K562 (cell line): ENCODE results near the gene ACADVL. TPM values are rescaled to one million over a fixed set of nuclear protein-coding genes. Genes with fewer than 3 reads are reported as not detected.

Source experiments
- ARID1B ChIP-seq: fragments of 450-650 bp; IDR thresholded peaks from 2 replicates; pipeline ENCODE4 v1.6.1; 2016; ENCODE audit warnings: antibody characterized with exemption, mild to moderate bottlenecking, inconsistent platforms
- HCFC1 ChIP-seq: IDR thresholded peaks from 2 replicates; pipeline ENCODE4 v1.6.1; 2012; ENCODE audit warnings: low read depth, low read length, improper control_type of control experiment
- MAFG ChIP-seq: fragments of 450-650 bp; conservative IDR thresholded peaks from 2 replicates; pipeline ENCODE4 v1.6.1; 2016; ENCODE audit warnings: missing genetic modification characterization, missing compliant biosample characterization
- MTA2 ChIP-seq: fragments of 450-650 bp; IDR thresholded peaks from 2 replicates; pipeline ENCODE4 v1.6.1; 2016; ENCODE audit warnings: low read depth
- NFIC ChIP-seq: fragments of 450-650 bp; IDR thresholded peaks from 2 replicates; pipeline ENCODE4 v1.6.1; 2017; ENCODE audit warnings: mild to moderate bottlenecking, inconsistent platforms
- RBM17 ChIP-seq: fragments of 200-400 bp; formaldehyde crosslinking; IDR thresholded peaks from 2 replicates; pipeline ENCODE4 v1.6.1; 2017; ENCODE audit warnings: low read depth, mild to moderate bottlenecking, low read length, borderline replicate concordance
- ZNF197 ChIP-seq: fragments of 200-800 bp; sonication (Bioruptor generic); IDR thresholded peaks from 2 replicates; pipeline ENCODE4 v1.6.1; 2016; ENCODE audit warnings: low read depth, missing genetic modification characterization, missing compliant biosample characterization
- ZNF224 ChIP-seq: sonication (generic); formaldehyde crosslinking; IDR thresholded peaks from 2 replicates; pipeline ENCODE4 v1.8.0; 2022; ENCODE audit warnings: mild to moderate bottlenecking, missing genetic modification reagents
- polyA plus RNA-seq, 8 experiments: library from polyadenylated mRNA; depleted of rRNA in 4 of 8; stranded (reverse) in 5 of 8; unstranded in 3 of 8; fragments of >200 nt; fragmentation: Nextera tagmentation in 2 of 8; fragmentation: Illumina TruSeq in 1 of 8; extraction: Ambion mirVana in 2 of 8; extraction: Trizol in 1 of 8; gene quantifications; 2 replicates each; pipeline versions ENCODE4 v1.2.1 to v1.2.3, GENCODE V29; 2011 to 2014; ENCODE audit warnings: inconsistent platforms in 1 of 8, missing spikeins in 1 of 8
- total RNA-seq, 7 experiments: library from RNA; depleted of rRNA in 6 of 7; stranded (reverse); fragments of >200 nt in 6 of 7; fragmentation: Illumina TruSeq in 2 of 7; extraction: Trizol in 2 of 7; gene quantifications; 2 replicates each; pipeline versions ENCODE4 v1.2.1 to v1.2.3, GENCODE V29; 2011 to 2021; ENCODE audit warnings: low replicate concordance in 1 of 7
- TF ChIP-seq, protein P1 (sequence below): fragments of 450-650 bp; IDR thresholded peaks from 2 replicates; pipeline ENCODE4 v1.6.1; 2014; ENCODE audit warnings: low read depth, mild to moderate bottlenecking, moderate library complexity, borderline replicate concordance
- TF ChIP-seq, protein P2 (sequence below), 2 experiments: fragments of 200-800 bp in 1 of 2; sonication (Bioruptor generic) in 1 of 2; sonication (generic) in 1 of 2; formaldehyde crosslinking in 1 of 2; IDR thresholded peaks in 1 of 2; conservative IDR thresholded peaks in 1 of 2; 2 replicates each; pipeline versions ENCODE4 v1.5.0 to v1.6.1; 2016 to 2020; ENCODE audit warnings: missing compliant biosample characterization in 1 of 2, missing genetic modification characterization in 1 of 2, missing genetic modification reagents in 1 of 2
- TF ChIP-seq, protein P3 (sequence below): fragments of 450-650 bp; IDR thresholded peaks from 2 replicates; pipeline ENCODE4 v1.6.1; 2016; ENCODE audit warnings: mild to moderate bottlenecking, moderate library complexity

The ACADVL gene
- total and polyA plus RNA-seq, 9 of the 15 experiments (the other 6 are each of a cell fraction or from before 2014, with no cell fraction given) = 25.5 to 449 (median 214) TPM

- TF ChIP-seq, protein P1, sequence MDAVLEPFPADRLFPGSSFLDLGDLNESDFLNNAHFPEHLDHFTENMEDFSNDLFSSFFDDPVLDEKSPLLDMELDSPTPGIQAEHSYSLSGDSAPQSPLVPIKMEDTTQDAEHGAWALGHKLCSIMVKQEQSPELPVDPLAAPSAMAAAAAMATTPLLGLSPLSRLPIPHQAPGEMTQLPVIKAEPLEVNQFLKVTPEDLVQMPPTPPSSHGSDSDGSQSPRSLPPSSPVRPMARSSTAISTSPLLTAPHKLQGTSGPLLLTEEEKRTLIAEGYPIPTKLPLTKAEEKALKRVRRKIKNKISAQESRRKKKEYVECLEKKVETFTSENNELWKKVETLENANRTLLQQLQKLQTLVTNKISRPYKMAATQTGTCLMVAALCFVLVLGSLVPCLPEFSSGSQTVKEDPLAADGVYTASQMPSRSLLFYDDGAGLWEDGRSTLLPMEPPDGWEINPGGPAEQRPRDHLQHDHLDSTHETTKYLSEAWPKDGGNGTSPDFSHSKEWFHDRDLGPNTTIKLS = peak; percentile 89
- TF ChIP-seq NFIC (no peak), ARID1B (no peak), MAFG (tag) (no peak), ZNF224 (no peak), RBM17 (no peak), ZNF197 (CRISPR knock-in tag) (peak; percentile 90), MTA2 (no peak), HCFC1 (0 out of 2 replicates have a peak, but pooled peaks have one; percentile 99)
- TF ChIP-seq, protein P2, sequence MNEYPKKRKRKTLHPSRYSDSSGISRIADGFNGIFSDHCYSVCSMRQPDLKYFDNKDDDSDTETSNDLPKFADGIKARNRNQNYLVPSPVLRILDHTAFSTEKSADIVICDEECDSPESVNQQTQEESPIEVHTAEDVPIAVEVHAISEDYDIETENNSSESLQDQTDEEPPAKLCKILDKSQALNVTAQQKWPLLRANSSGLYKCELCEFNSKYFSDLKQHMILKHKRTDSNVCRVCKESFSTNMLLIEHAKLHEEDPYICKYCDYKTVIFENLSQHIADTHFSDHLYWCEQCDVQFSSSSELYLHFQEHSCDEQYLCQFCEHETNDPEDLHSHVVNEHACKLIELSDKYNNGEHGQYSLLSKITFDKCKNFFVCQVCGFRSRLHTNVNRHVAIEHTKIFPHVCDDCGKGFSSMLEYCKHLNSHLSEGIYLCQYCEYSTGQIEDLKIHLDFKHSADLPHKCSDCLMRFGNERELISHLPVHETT (CRISPR knock-in tag; conservative IDR thresholded peaks at IDR 0.05 in 1 of 2, IDR thresholded peaks at IDR 0.05 in 1 of 2) = 0 out of 4 replicates have a peak, but pooled peaks of 1 of the 2 experiments have one; percentile 53
- TF ChIP-seq, protein P3, sequence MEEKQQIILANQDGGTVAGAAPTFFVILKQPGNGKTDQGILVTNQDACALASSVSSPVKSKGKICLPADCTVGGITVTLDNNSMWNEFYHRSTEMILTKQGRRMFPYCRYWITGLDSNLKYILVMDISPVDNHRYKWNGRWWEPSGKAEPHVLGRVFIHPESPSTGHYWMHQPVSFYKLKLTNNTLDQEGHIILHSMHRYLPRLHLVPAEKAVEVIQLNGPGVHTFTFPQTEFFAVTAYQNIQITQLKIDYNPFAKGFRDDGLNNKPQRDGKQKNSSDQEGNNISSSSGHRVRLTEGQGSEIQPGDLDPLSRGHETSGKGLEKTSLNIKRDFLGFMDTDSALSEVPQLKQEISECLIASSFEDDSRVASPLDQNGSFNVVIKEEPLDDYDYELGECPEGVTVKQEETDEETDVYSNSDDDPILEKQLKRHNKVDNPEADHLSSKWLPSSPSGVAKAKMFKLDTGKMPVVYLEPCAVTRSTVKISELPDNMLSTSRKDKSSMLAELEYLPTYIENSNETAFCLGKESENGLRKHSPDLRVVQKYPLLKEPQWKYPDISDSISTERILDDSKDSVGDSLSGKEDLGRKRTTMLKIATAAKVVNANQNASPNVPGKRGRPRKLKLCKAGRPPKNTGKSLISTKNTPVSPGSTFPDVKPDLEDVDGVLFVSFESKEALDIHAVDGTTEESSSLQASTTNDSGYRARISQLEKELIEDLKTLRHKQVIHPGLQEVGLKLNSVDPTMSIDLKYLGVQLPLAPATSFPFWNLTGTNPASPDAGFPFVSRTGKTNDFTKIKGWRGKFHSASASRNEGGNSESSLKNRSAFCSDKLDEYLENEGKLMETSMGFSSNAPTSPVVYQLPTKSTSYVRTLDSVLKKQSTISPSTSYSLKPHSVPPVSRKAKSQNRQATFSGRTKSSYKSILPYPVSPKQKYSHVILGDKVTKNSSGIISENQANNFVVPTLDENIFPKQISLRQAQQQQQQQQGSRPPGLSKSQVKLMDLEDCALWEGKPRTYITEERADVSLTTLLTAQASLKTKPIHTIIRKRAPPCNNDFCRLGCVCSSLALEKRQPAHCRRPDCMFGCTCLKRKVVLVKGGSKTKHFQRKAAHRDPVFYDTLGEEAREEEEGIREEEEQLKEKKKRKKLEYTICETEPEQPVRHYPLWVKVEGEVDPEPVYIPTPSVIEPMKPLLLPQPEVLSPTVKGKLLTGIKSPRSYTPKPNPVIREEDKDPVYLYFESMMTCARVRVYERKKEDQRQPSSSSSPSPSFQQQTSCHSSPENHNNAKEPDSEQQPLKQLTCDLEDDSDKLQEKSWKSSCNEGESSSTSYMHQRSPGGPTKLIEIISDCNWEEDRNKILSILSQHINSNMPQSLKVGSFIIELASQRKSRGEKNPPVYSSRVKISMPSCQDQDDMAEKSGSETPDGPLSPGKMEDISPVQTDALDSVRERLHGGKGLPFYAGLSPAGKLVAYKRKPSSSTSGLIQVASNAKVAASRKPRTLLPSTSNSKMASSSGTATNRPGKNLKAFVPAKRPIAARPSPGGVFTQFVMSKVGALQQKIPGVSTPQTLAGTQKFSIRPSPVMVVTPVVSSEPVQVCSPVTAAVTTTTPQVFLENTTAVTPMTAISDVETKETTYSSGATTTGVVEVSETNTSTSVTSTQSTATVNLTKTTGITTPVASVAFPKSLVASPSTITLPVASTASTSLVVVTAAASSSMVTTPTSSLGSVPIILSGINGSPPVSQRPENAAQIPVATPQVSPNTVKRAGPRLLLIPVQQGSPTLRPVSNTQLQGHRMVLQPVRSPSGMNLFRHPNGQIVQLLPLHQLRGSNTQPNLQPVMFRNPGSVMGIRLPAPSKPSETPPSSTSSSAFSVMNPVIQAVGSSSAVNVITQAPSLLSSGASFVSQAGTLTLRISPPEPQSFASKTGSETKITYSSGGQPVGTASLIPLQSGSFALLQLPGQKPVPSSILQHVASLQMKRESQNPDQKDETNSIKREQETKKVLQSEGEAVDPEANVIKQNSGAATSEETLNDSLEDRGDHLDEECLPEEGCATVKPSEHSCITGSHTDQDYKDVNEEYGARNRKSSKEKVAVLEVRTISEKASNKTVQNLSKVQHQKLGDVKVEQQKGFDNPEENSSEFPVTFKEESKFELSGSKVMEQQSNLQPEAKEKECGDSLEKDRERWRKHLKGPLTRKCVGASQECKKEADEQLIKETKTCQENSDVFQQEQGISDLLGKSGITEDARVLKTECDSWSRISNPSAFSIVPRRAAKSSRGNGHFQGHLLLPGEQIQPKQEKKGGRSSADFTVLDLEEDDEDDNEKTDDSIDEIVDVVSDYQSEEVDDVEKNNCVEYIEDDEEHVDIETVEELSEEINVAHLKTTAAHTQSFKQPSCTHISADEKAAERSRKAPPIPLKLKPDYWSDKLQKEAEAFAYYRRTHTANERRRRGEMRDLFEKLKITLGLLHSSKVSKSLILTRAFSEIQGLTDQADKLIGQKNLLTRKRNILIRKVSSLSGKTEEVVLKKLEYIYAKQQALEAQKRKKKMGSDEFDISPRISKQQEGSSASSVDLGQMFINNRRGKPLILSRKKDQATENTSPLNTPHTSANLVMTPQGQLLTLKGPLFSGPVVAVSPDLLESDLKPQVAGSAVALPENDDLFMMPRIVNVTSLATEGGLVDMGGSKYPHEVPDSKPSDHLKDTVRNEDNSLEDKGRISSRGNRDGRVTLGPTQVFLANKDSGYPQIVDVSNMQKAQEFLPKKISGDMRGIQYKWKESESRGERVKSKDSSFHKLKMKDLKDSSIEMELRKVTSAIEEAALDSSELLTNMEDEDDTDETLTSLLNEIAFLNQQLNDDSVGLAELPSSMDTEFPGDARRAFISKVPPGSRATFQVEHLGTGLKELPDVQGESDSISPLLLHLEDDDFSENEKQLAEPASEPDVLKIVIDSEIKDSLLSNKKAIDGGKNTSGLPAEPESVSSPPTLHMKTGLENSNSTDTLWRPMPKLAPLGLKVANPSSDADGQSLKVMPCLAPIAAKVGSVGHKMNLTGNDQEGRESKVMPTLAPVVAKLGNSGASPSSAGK = no peak
Observed at GRCh38 chr17:7215136-7215638, 4.6 kb upstream of the ACADVL start (continued).
